WTC11 (cell line): ENCODE data around the gene METTL1. TPM values are rescaled to one million over a fixed set of nuclear protein-coding genes. Genes with fewer than 3 reads are reported as not detected.

ENCODE experiments used
- ATF3 ChIP-seq: sonication (generic); formaldehyde crosslinking; conservative IDR thresholded peaks from 2 replicates; pipeline ENCODE4 v1.8.1; 2022; ENCODE audit warnings: mild to moderate bottlenecking, missing genetic modification reagents
- ATF6 ChIP-seq: sonication (generic); formaldehyde crosslinking; IDR thresholded peaks from 2 replicates; pipeline ENCODE4 v1.8.1; 2023; ENCODE audit warnings: mild to moderate bottlenecking, missing genetic modification reagents
- CREB1 ChIP-seq: sonication (generic); formaldehyde crosslinking; IDR thresholded peaks from 2 replicates; pipeline ENCODE4 v1.8.0; 2023; ENCODE audit warnings: mild to moderate bottlenecking, missing genetic modification reagents
- E2F1 ChIP-seq: sonication (generic); formaldehyde crosslinking; IDR thresholded peaks from 2 replicates; pipeline ENCODE4 v1.8.0; 2022; ENCODE audit warnings: mild to moderate bottlenecking, missing genetic modification reagents
- E2F5 ChIP-seq: sonication (generic); formaldehyde crosslinking; IDR thresholded peaks from 2 replicates; pipeline ENCODE4 v1.8.1; 2022; ENCODE audit warnings: mild to moderate bottlenecking, moderate library complexity, missing genetic modification reagents
- EMX1 ChIP-seq: fragments of 250-450 bp; sonication (Bioruptor Pico); IDR thresholded peaks from 2 replicates; pipeline ENCODE4 v1.8.0; 2021; ENCODE audit warnings: mild to moderate bottlenecking
- ETV6 ChIP-seq: sonication (generic); formaldehyde crosslinking; IDR thresholded peaks from 2 replicates; pipeline ENCODE4 v1.8.1; 2022; ENCODE audit warnings: mild to moderate bottlenecking, missing genetic modification reagents
- FOXJ3 ChIP-seq: sonication (generic); formaldehyde crosslinking; IDR thresholded peaks from 2 replicates; pipeline ENCODE4 v1.9.0; 2021; ENCODE audit warnings: missing genetic modification reagents, mild to moderate bottlenecking, borderline replicate concordance
- FOXP1 ChIP-seq: sonication (generic); formaldehyde crosslinking; IDR thresholded peaks from 2 replicates; pipeline ENCODE4 v1.8.0; 2022; ENCODE audit warnings: missing genetic modification reagents, mild to moderate bottlenecking, moderate library complexity, borderline replicate concordance
- FOXP4 ChIP-seq: sonication (generic); formaldehyde crosslinking; IDR thresholded peaks from 2 replicates; pipeline ENCODE4 v1.8.0; 2022; ENCODE audit warnings: mild to moderate bottlenecking, missing genetic modification reagents
- HMGA2 ChIP-seq: fragments of 250-450 bp; sonication (Bioruptor Pico); IDR thresholded peaks from 2 replicates; pipeline ENCODE4 v1.4.0; 2021; ENCODE audit warnings: mild to moderate bottlenecking, moderate library complexity
- HMGXB4 ChIP-seq: sonication (generic); formaldehyde crosslinking; IDR thresholded peaks from 2 replicates; pipeline ENCODE4 v1.8.1; 2023; ENCODE audit warnings: mild to moderate bottlenecking, moderate library complexity, missing genetic modification reagents
- IRF2 ChIP-seq: sonication (generic); formaldehyde crosslinking; IDR thresholded peaks from 2 replicates; pipeline ENCODE4 v1.8.0; 2022; ENCODE audit warnings: low read depth, missing genetic modification reagents, borderline replicate concordance
- MLX ChIP-seq: sonication (generic); formaldehyde crosslinking; IDR thresholded peaks from 2 replicates; pipeline ENCODE4 v1.8.1; 2023; ENCODE audit warnings: mild to moderate bottlenecking, missing genetic modification reagents, moderate library complexity
- NFATC4 ChIP-seq: fragments of 250-450 bp; sonication (Bioruptor Pico); IDR thresholded peaks from 2 replicates; pipeline ENCODE4 v1.9.0; 2021; ENCODE audit warnings: mild to moderate bottlenecking
- NR1H2 ChIP-seq: sonication (generic); formaldehyde crosslinking; IDR thresholded peaks from 2 replicates; pipeline ENCODE4 v1.9.0; 2021; ENCODE audit warnings: mild to moderate bottlenecking, moderate library complexity, missing genetic modification reagents
- NR3C1 ChIP-seq: sonication (generic); formaldehyde crosslinking; conservative IDR thresholded peaks from 2 replicates; pipeline ENCODE4 v1.8.1; 2023; ENCODE audit warnings: low read depth, mild to moderate bottlenecking, missing genetic modification reagents
- RELA ChIP-seq: sonication (generic); formaldehyde crosslinking; IDR thresholded peaks from 2 replicates; pipeline ENCODE4 v1.8.1; 2022; ENCODE audit warnings: missing genetic modification reagents, mild to moderate bottlenecking, borderline replicate concordance
- SMAD3 ChIP-seq: sonication (generic); formaldehyde crosslinking; IDR thresholded peaks from 2 replicates; pipeline ENCODE4 v1.8.0; 2022; ENCODE audit warnings: missing genetic modification reagents, mild to moderate bottlenecking, borderline replicate concordance
- TCF7 ChIP-seq: sonication (generic); formaldehyde crosslinking; IDR thresholded peaks from 2 replicates; pipeline ENCODE4 v1.8.0; 2022; ENCODE audit warnings: mild to moderate bottlenecking, low read depth, missing genetic modification reagents, moderate library complexity
- ZNF138 ChIP-seq: sonication (generic); formaldehyde crosslinking; conservative IDR thresholded peaks from 2 replicates; pipeline ENCODE4 v1.8.1; 2022; ENCODE audit warnings: mild to moderate bottlenecking, moderate library complexity, missing genetic modification reagents
- ZNF219 ChIP-seq: sonication (generic); formaldehyde crosslinking; IDR thresholded peaks from 2 replicates; pipeline ENCODE4 v1.8.0; 2023; ENCODE audit warnings: missing genetic modification reagents, mild to moderate bottlenecking, borderline replicate concordance
- ZNF232 ChIP-seq: sonication (generic); formaldehyde crosslinking; IDR thresholded peaks from 2 replicates; pipeline ENCODE4 v1.8.0; 2022; ENCODE audit warnings: mild to moderate bottlenecking, missing genetic modification reagents
- ZNF281 ChIP-seq: sonication (generic); formaldehyde crosslinking; IDR thresholded peaks from 2 replicates; pipeline ENCODE4 v1.8.0; 2023; ENCODE audit warnings: mild to moderate bottlenecking, missing genetic modification reagents
- ZNF317 ChIP-seq: sonication (generic); formaldehyde crosslinking; IDR thresholded peaks from 2 replicates; pipeline ENCODE4 v1.8.1; 2023; ENCODE audit warnings: low read depth, mild to moderate bottlenecking, moderate library complexity, missing genetic modification reagents, borderline replicate concordance
- ZNF396 ChIP-seq: fragments of 250-450 bp; sonication (Bioruptor Pico); IDR thresholded peaks from 2 replicates; pipeline ENCODE4 v1.8.0; 2021; ENCODE audit warnings: mild to moderate bottlenecking, moderate library complexity, borderline replicate concordance
- total RNA-seq: library from RNA; stranded (reverse); gene quantifications from 3 replicates; pipeline ENCODE4 v1.2.3, GENCODE V29; 2021

Gene METTL1
- total RNA-seq, 1 experiment from 2014 or later = 25.5 TPM

GRCh38 chr12:57782608-57783465 is 10.9 kb upstream of the METTL1 start, which contains the start of gene TSFM (continued):
- TF ChIP-seq FOXP4 (peak; percentile 76; the same call in 1 of the 2 replicates), HMGA2 (CRISPR knock-in tag) (no peak), ZNF232 (CRISPR knock-in tag) (no peak), ATF6 (CRISPR knock-in tag) (no peak), ATF3 (CRISPR knock-in tag) (peak; percentile 80; the same call in 1 of the 2 replicates), ZNF317 (CRISPR knock-in tag) (no peak), TCF7 (no peak), CREB1 (no peak), E2F5 (CRISPR knock-in tag) (no peak), ZNF396 (CRISPR knock-in tag) (no peak), FOXP1 (CRISPR knock-in tag) (peak; percentile 81), NR3C1 (CRISPR knock-in tag) (no peak), ZNF138 (CRISPR knock-in tag) (no peak), IRF2 (CRISPR knock-in tag) (no peak), MLX (CRISPR knock-in tag) (no peak), EMX1 (CRISPR knock-in tag) (no peak), E2F1 (CRISPR knock-in tag) (no peak), ETV6 (CRISPR knock-in tag) (peak; percentile 94), NR1H2 (no peak), RELA (CRISPR knock-in tag) (no peak), SMAD3 (no peak), FOXJ3 (CRISPR knock-in tag) (no peak), ZNF281 (CRISPR knock-in tag) (no peak), ZNF219 (CRISPR knock-in tag) (no peak), HMGXB4 (CRISPR knock-in tag) (peak; percentile 63; the same call in 1 of the 2 replicates), NFATC4 (CRISPR knock-in tag) (no peak)
